Endothelial cell of umbilical vein (primary cell): Measurements from ENCODE around the gene SLC1A4.

Experiments used
- EZH2 ChIP-seq: IDR thresholded peaks from 2 replicates; pipeline ENCODE4 v1.6.1; 2012; ENCODE audit warnings: borderline replicate concordance, low read depth, mild to moderate bottlenecking, moderate library complexity, low read length, inconsistent platforms; ENCODE audit not compliant: severe bottlenecking
- JUN ChIP-seq: IDR thresholded peaks from 2 replicates; pipeline ENCODE4 v1.6.1; 2011; ENCODE audit warnings: borderline replicate concordance, low read depth; ENCODE audit not compliant: insufficient read length, insufficient read depth
- MAX ChIP-seq: IDR thresholded peaks from 2 replicates; pipeline ENCODE4 v1.6.1; 2011; ENCODE audit not compliant: insufficient read depth, insufficient read length
- MYC ChIP-seq: IDR thresholded peaks from one replicate; pipeline ENCODE4 v1.6.1; 2011; ENCODE audit warnings: mild to moderate bottlenecking, low read depth, low read length
- POLR2A ChIP-seq: IDR thresholded peaks from 2 replicates; pipeline ENCODE4 v1.6.1; 2012; ENCODE audit warnings: low read depth, mild to moderate bottlenecking, control low read depth, low read length
- POLR2AphosphoS5 ChIP-seq: IDR thresholded peaks from 2 replicates; pipeline ENCODE4 v1.6.1; 2012; ENCODE audit warnings: low read depth, mild to moderate bottlenecking, control low read depth, low read length, moderate library complexity; ENCODE audit not compliant: insufficient read depth
- TF ChIP-seq, protein P1 (sequence below), 2 donors: IDR thresholded peaks; 1 replicate in 1 of 2; 2 replicates in 1 of 2; pipeline ENCODE4 v1.5.1; 2011; ENCODE audit warnings: low read length in 2 of 2, mild to moderate bottlenecking in 2 of 2, moderate library complexity in 2 of 2, control low read depth in 1 of 2, inconsistent platforms in 1 of 2, low read depth in 1 of 2; ENCODE audit not compliant: insufficient read depth in 1 of 2; ENCODE audit errors: extremely low read depth in 1 of 2

DNA sequence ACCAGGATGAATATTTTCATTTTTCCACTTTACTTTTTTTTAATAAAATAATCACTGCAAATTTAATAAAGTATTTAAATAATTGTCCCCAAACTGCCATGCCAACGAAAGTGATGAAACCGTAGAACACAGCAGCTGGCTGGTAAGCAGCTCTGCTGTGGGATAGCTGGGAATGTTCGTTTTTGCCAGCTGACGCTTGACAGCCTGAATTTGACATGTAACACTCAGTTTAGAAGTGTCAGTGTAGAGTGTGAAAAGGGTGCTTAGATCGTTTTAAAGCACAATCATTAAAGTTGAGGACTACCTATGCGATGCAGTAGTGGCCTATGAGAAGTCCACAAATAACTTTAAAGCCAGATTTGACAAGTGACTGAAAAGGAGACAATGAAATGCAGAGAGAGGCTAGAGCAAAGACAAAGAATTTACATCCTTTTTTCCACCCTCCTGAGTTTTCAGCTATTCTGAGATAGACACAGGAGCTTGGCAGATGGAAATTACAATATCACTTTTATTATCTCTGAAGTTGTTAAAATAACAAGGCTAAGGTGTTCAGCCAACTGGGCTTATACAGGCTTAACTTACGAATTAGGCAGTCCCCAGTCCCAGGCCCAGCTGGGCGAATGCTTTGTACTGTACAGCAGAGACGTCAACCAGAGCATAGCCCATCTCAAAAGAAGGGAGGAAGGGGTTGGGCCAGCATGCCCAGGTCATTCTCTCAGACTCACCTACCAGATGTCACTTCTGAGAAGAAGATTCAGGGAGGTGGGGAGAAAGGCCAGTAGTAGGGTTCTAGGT, 31.9 kb upstream of the SLC1A4 start:
- TF ChIP-seq, protein P1, sequence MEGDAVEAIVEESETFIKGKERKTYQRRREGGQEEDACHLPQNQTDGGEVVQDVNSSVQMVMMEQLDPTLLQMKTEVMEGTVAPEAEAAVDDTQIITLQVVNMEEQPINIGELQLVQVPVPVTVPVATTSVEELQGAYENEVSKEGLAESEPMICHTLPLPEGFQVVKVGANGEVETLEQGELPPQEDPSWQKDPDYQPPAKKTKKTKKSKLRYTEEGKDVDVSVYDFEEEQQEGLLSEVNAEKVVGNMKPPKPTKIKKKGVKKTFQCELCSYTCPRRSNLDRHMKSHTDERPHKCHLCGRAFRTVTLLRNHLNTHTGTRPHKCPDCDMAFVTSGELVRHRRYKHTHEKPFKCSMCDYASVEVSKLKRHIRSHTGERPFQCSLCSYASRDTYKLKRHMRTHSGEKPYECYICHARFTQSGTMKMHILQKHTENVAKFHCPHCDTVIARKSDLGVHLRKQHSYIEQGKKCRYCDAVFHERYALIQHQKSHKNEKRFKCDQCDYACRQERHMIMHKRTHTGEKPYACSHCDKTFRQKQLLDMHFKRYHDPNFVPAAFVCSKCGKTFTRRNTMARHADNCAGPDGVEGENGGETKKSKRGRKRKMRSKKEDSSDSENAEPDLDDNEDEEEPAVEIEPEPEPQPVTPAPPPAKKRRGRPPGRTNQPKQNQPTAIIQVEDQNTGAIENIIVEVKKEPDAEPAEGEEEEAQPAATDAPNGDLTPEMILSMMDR (IDR thresholded peaks at IDR 0.05; ENCODE audit: extremely low read depth in 1 of 2, insufficient read depth in 1 of 2, low read depth in 1 of 2, low read length in 2 of 2) = no peak
- no peak for TF ChIP-seq EZH2
- TF ChIP-seq POLR2A = no peak
- TF ChIP-seq MAX = no peak
- TF ChIP-seq POLR2AphosphoS5 = no peak
- TF ChIP-seq MYC = no peak
- no peak for TF ChIP-seq JUN
